HepG2 (cell line): ENCODE data around the gene ZNF3. TPM values are rescaled to one million over a fixed set of nuclear protein-coding genes. Genes with fewer than 3 reads are reported as not detected.

ENCODE experiments used
- ATAC-seq: fragments of 200-7000 bp; cut with Tn5 transposase; 3 replicates; pipeline ENCODE4 v1.9.1; 2020; ENCODE audit warnings: mild to moderate bottlenecking, moderate library complexity
- BruUV-seq: library from RNA; stranded (reverse); fragments of 400-500 nt; replicated peaks from 2 replicates; lab custom pipeline; 2021; lab: Mats Ljungman, UMichigan
- CTCF ChIA-PET: fragments of 300-600 bp; formaldehyde crosslinking; extraction: SDS; loops from one replicate; lab custom pipeline; 2021; ENCODE audit warnings: low total read pairs, inconsistent platforms, low intra/inter-chr PET ratio; lab: Yijun Ruan, JAX
- POLR2A ChIA-PET: fragments of 350-600 bp; sonication (Branson Sonifier 250); formaldehyde crosslinking; loops from one replicate; lab custom pipeline; 2020; ENCODE audit warnings: antibody characterized with exemption, inconsistent platforms; lab: Yijun Ruan, JAX
- DNase-seq: peaks from one replicate; pipeline ENCODE4 v3.0.0-alpha.2; 2015; ENCODE audit warnings: low spot score
- FAIRE-seq: peaks from 3 replicates; lab custom pipeline; 2011; peaks lifted over from hg19 to GRCh38; lab: Jason Lieb, UNC
- H2AFZ ChIP-seq: one replicate; pipeline ENCODE4 v1.6.1; 2011; ENCODE audit warnings: low read length, inconsistent platforms
- H3K27ac ChIP-seq: fragments of 300-600 bp; 3 replicates; pipeline ENCODE4 v1.8.0; 2011; ENCODE audit warnings: mixed run types, mild to moderate bottlenecking, mixed read lengths, low read length, inconsistent platforms; ENCODE audit not compliant: insufficient read depth; ENCODE audit errors: extremely low read length
- H3K27me3 ChIP-seq, 2 experiments: fragments of 200-600 bp in 1 of 2; 2 replicates in 1 of 2; 3 replicates in 1 of 2; pipeline versions ENCODE4 v1.6.0 to v1.8.0; 2011; ENCODE audit warnings: low read length in 2 of 2, mild to moderate bottlenecking in 2 of 2, moderate library complexity in 2 of 2, inconsistent platforms in 1 of 2; ENCODE audit not compliant: insufficient read depth in 2 of 2, control insufficient read depth in 1 of 2
- H3K36me3 ChIP-seq, 2 experiments: fragments of 200-600 bp in 1 of 2; replicated peaks in 1 of 2; 2 replicates in 1 of 2; 3 replicates in 1 of 2; pipeline versions ENCODE4 v1.5.1 to v1.8.0; 2011; ENCODE audit warnings: low read length in 2 of 2, inconsistent platforms in 1 of 2; ENCODE audit not compliant: insufficient read depth in 2 of 2, control insufficient read depth in 1 of 2
- H3K4me1 ChIP-seq: 2 replicates; pipeline ENCODE4 v1.5.1; 2012; ENCODE audit warnings: low read length, inconsistent platforms; ENCODE audit not compliant: insufficient read depth
- H3K4me2 ChIP-seq: 2 replicates; pipeline ENCODE4 v1.6.0; 2011; ENCODE audit warnings: low read depth, low read length, inconsistent platforms
- H3K4me3 ChIP-seq, 3 experiments: fragments of 200-600 bp in 1 of 3; sonication (generic), shearing (Covaris generic) in 1 of 3; replicated peaks in 1 of 3; 2 replicates each; pipeline ENCODE4 v1.5.1; 2011 to 2016; ENCODE audit warnings: low read length in 3 of 3, inconsistent platforms in 2 of 3, low read depth in 2 of 3, mild to moderate bottlenecking in 2 of 3, control low read depth in 1 of 3, mixed read lengths in 1 of 3; ENCODE audit not compliant: insufficient read depth in 1 of 3
- H3K79me2 ChIP-seq: one replicate; pipeline ENCODE4 v1.6.1; 2011; ENCODE audit warnings: low read length, inconsistent platforms; ENCODE audit not compliant: insufficient read depth
- H3K9ac ChIP-seq: 2 replicates; pipeline ENCODE4 v1.6.0; 2011; ENCODE audit warnings: mild to moderate bottlenecking, low read depth, low read length, inconsistent platforms; ENCODE audit not compliant: insufficient read depth
- H3K9me3 ChIP-seq: 2 replicates; pipeline ENCODE4 v1.5.1; 2012; ENCODE audit warnings: mild to moderate bottlenecking, low read length
- H4K20me1 ChIP-seq: 2 replicates; pipeline ENCODE4 v1.6.0; 2011; ENCODE audit warnings: inconsistent platforms, mild to moderate bottlenecking, low read length, moderate library complexity; ENCODE audit not compliant: insufficient read depth
- POLR2G ChIP-seq: fragments of 200-400 bp; formaldehyde crosslinking; IDR thresholded peaks from 2 replicates; pipeline ENCODE4 v1.6.1; 2018; ENCODE audit warnings: mild to moderate bottlenecking, low read depth, low read length, moderate library complexity
- RBFOX2 ChIP-seq: fragments of 200-400 bp; formaldehyde crosslinking; IDR thresholded peaks from 2 replicates; pipeline ENCODE4 v1.6.1; 2017; ENCODE audit warnings: low read depth, mild to moderate bottlenecking, low read length
- ZNF333 ChIP-seq: sonication (generic); formaldehyde crosslinking; IDR thresholded peaks from 2 replicates; pipeline ENCODE4 v1.4.0; 2020; ENCODE audit warnings: mild to moderate bottlenecking, missing genetic modification reagents, borderline replicate concordance
- WGBS: methylation state at CpG from one replicate; pipeline ENCODE4 v1.1.6; 2017; ENCODE audit warnings: low lambda C conversion rate; 5-methylcytosine and 5-hydroxymethylcytosine counted together
- in situ Hi-C: cut with HindIII; loops from 2 replicates; pipeline ENCODE4 v1.10.0; 2017; ENCODE audit warnings: low pct_unique_long_range_greater_than_20kb; ENCODE audit not compliant: extremely low pct_ligation_motif_present
- intact Hi-C: fragments of 100-400 bp; cut with micrococcal nuclease; formaldehyde crosslinking; loops from one replicate; pipeline ENCODE4 v1.10.0; 2022; ENCODE audit not compliant: unreplicated experiment
- polyA plus RNA-seq, 8 experiments: library from polyadenylated mRNA; depleted of rRNA in 3 of 8; stranded (reverse) in 7 of 8; unstranded in 1 of 8; fragments of >200 nt; fragmentation: Illumina TruSeq in 4 of 8; extraction: Trizol in 4 of 8; gene quantifications; 2 replicates each; pipeline versions ENCODE4 v1.2.1 to v1.2.3, GENCODE V29; 2011 to 2016; ENCODE audit warnings: low read depth in 4 of 8, missing spikeins in 1 of 8, mixed read lengths in 1 of 8; ENCODE audit not compliant: insufficient read depth in 1 of 8
- total RNA-seq, 5 experiments: library from RNA; depleted of rRNA; stranded (reverse); fragments of >200 nt; fragmentation: Illumina TruSeq; extraction: Trizol; gene quantifications; 2 replicates each; pipeline ENCODE4 v1.2.3, GENCODE V29; 2016; ENCODE audit warnings: low read depth in 1 of 5
- TF ChIP-seq, protein P1 (sequence below): sonication (generic); formaldehyde crosslinking; IDR thresholded peaks from 2 replicates; pipeline ENCODE4 v1.4.0; 2020; ENCODE audit warnings: missing genetic modification reagents
- TF ChIP-seq, protein P2 (sequence below): sonication (generic); formaldehyde crosslinking; IDR thresholded peaks from 2 replicates; pipeline ENCODE4 v1.4.0; 2020; ENCODE audit warnings: low read depth, missing genetic modification reagents

Gene ZNF3
- total and polyA plus RNA-seq, 2 of the 13 experiments (the other 11 are each of a cell fraction or from before 2014, with no cell fraction given): 33.7 to 56.9 TPM

- peaks cover 5% of the 10 kb centered on the region for H3K79me2 ChIP-seq
- H3K4me3 ChIP-seq: peak overlapping the region in 1 of 3 experiments; percentile 30; a peak in 1 of 6 replicates
Measured at GRCh38 chr7:100124301-100125230, 43.0 kb upstream of the ZNF3 start.

More at GRCh38 chr7:100124301-100125230, 43.0 kb upstream of the ZNF3 start:
- no TSS peak for BruUV-seq
- 86% methylated on average over 4 of the region's 4 CpGs for WGBS
- DNase-seq: no peak
- Histone ChIP-seq H3K4me1 (peaks cover 64% of the 10 kb centered on the region), H3K9me3 (no peaks in the 10 kb centered on the region), H4K20me1 (no peaks in the 10 kb centered on the region), H3K36me3 (no peaks in the 10 kb centered on the region), H3K27me3 (no peaks in the 10 kb centered on the region; a peak in 1 of 5 replicates), H3K4me2 (peak overlapping the region; percentile 74)
- intact Hi-C loops (loop anchor here (5.0 kb wide), 1 partner anchor 42 kb away; the partner anchor contains the start of gene ZNF3), in situ Hi-C loops (no loop called here)
- CTCF ChIA-PET: no interaction called here
- FAIRE-seq: no peak
- ATAC-seq: no peak
- POLR2A ChIA-PET: interaction anchor here (1.3 to 3.5 kb wide), 3 partner anchors 23 to 304 kb away, joined by 4 to 48 read pairs (median 11); partner anchors contain the start of genes AP4M1, LAMTOR4, MCM7 and ZCWPW1
- TF ChIP-seq POLR2G: 0 out of 2 replicates have a peak, but pooled peaks have one; percentile 10
- TF ChIP-seq, protein P1, sequence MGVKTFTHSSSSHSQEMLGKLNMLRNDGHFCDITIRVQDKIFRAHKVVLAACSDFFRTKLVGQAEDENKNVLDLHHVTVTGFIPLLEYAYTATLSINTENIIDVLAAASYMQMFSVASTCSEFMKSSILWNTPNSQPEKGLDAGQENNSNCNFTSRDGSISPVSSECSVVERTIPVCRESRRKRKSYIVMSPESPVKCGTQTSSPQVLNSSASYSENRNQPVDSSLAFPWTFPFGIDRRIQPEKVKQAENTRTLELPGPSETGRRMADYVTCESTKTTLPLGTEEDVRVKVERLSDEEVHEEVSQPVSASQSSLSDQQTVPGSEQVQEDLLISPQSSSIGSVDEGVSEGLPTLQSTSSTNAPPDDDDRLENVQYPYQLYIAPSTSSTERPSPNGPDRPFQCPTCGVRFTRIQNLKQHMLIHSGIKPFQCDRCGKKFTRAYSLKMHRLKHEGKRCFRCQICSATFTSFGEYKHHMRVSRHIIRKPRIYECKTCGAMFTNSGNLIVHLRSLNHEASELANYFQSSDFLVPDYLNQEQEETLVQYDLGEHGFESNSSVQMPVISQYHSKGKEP (CRISPR knock-in tag): no peak
- no peak for TF ChIP-seq ZNF333 (CRISPR knock-in tag)
- TF ChIP-seq, protein P2, sequence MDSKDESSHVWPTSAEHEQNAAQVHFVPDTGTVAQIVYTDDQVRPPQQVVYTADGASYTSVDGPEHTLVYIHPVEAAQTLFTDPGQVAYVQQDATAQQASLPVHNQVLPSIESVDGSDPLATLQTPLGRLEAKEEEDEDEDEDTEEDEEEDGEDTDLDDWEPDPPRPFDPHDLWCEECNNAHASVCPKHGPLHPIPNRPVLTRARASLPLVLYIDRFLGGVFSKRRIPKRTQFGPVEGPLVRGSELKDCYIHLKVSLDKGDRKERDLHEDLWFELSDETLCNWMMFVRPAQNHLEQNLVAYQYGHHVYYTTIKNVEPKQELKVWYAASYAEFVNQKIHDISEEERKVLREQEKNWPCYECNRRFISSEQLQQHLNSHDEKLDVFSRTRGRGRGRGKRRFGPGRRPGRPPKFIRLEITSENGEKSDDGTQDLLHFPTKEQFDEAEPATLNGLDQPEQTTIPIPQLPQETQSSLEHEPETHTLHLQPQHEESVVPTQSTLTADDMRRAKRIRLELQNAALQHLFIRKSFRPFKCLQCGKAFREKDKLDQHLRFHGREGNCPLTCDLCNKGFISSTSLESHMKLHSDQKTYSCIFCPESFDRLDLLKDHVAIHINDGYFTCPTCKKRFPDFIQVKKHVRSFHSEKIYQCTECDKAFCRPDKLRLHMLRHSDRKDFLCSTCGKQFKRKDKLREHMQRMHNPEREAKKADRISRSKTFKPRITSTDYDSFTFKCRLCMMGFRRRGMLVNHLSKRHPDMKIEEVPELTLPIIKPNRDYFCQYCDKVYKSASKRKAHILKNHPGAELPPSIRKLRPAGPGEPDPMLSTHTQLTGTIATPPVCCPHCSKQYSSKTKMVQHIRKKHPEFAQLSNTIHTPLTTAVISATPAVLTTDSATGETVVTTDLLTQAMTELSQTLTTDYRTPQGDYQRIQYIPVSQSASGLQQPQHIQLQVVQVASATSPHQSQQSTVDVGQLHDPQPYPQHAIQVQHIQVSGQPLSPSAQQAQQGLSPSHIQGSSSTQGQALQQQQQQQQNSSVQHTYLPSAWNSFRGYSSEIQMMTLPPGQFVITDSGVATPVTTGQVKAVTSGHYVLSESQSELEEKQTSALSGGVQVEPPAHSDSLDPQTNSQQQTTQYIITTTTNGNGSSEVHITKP (CRISPR knock-in tag): no peak
- peak; percentile 35; the same call in 1 of the 2 replicates for TF ChIP-seq RBFOX2
- TF ChIP-seq, all 625 proteins: peak for 2
- H2AFZ ChIP-seq: no peak overlapping the region
- 0 out of 2 replicates have a peak overlapping the region, but pooled peaks have one; percentile 1 for H3K9ac ChIP-seq
- peak overlapping the region; percentile 42 for H3K27ac ChIP-seq
